Right atrium auricular region (tissue), 2 donors: ENCODE results near the gene EPM2A. TPM values are rescaled to one million over a fixed set of nuclear protein-coding genes. Genes with fewer than 3 reads are reported as not detected.

Experiments
- DNase-seq: peaks from one replicate; pipeline ENCODE4 v3.0.0-alpha.2; 2019; ENCODE audit warnings: low spot score
- H3K27ac ChIP-seq, 2 donors: fragments of 200-600 bp; sonication (generic); 1 replicate in 1 of 2; 2 replicates in 1 of 2; pipeline ENCODE4 v1.5.1; 2016 to 2019
- H3K27me3 ChIP-seq, 2 donors: fragments of 200-600 bp; sonication (generic); one replicate each; pipeline versions ENCODE4 v1.5.1 to v1.6.0; 2017 to 2019
- H3K36me3 ChIP-seq: fragments of 200-600 bp; sonication (generic); one replicate; pipeline ENCODE4 v1.5.1; 2016
- H3K4me1 ChIP-seq, 2 donors: fragments of 200-600 bp; sonication (generic); one replicate each; pipeline versions ENCODE4 v1.5.1 to v1.6.0; 2017 to 2019
- H3K4me3 ChIP-seq, 2 donors: fragments of 200-600 bp; sonication (generic); 1 replicate in 1 of 2; 2 replicates in 1 of 2; pipeline ENCODE4 v1.5.1; 2017 to 2019; ENCODE audit warnings: mild to moderate bottlenecking in 1 of 2, moderate library complexity in 1 of 2
- H3K9me3 ChIP-seq, 2 donors: fragments of 200-600 bp; sonication (generic); one replicate each; pipeline ENCODE4 v1.5.1; 2019
- CTCF ChIP-seq, 2 donors: fragments of 200-600 bp; sonication (generic); IDR thresholded peaks; one replicate each; pipeline ENCODE4 v1.5.1; 2019; ENCODE audit warnings: antibody characterized with exemption in 2 of 2
- total RNA-seq, 2 donors: library from RNA; depleted of rRNA; stranded (reverse); fragments of >200 nt; gene quantifications; one replicate each; pipeline ENCODE4 v1.1.0, GENCODE V29; 2016

The EPM2A gene
- total RNA-seq, 2 donors from 2014 or later: 24.2 to 24.7 TPM

GRCh38 chr6:145690969-145691368 lies 44.4 kb downstream of the EPM2A start:
- no peak for TF ChIP-seq CTCF (IDR thresholded peaks at IDR 0.05)
- peaks cover 0 to 6% of the 10 kb centered on the region in 2 donors for H3K9me3 ChIP-seq
- no peak overlapping the region for H3K4me3 ChIP-seq
- DNase-seq: no peak
- no peaks in the 10 kb centered on the region for H3K36me3 ChIP-seq
- H3K27me3 ChIP-seq: no peaks in the 10 kb centered on the region
- H3K4me1 ChIP-seq: no peaks in the 10 kb centered on the region
- H3K27ac ChIP-seq: no peak overlapping the region

- Histone ChIP-seq H3K27me3 (no peaks in the 10 kb centered on the region), H3K27ac (no peak overlapping the region), H3K9me3 (peaks cover 0 to 6% of the 10 kb centered on the region in 2 donors), H3K36me3 (peaks cover 4% of the 10 kb centered on the region), H3K4me1 (no peaks in the 10 kb centered on the region), H3K4me3 (no peak overlapping the region)
- no peak for DNase-seq
- no peak for TF ChIP-seq CTCF (IDR thresholded peaks at IDR 0.05)
These were observed 45.8 kb downstream of the EPM2A start for GRCh38 chr6:145689529-145689928.

- no peak for TF ChIP-seq CTCF (IDR thresholded peaks at IDR 0.05)
- Histone ChIP-seq H3K4me3 (no peak overlapping the region), H3K36me3 (peaks cover 4% of the 10 kb centered on the region), H3K27ac (no peak overlapping the region), H3K9me3 (peaks cover 0 to 6% of the 10 kb centered on the region in 2 donors), H3K27me3 (no peaks in the 10 kb centered on the region), H3K4me1 (no peaks in the 10 kb centered on the region)
- no peak for DNase-seq
These were observed 46.8 kb downstream of the EPM2A start for GRCh38 chr6:145688493-145688905.

GRCh38 chr6:145685932-145686331 lies 49.4 kb downstream of the EPM2A start:
- Histone ChIP-seq H3K36me3 (peaks cover 7% of the 10 kb centered on the region), H3K4me1 (no peaks in the 10 kb centered on the region), H3K27ac (no peak overlapping the region), H3K9me3 (no peaks in the 10 kb centered on the region), H3K27me3 (no peaks in the 10 kb centered on the region), H3K4me3 (no peak overlapping the region)
- TF ChIP-seq CTCF (IDR thresholded peaks at IDR 0.05): no peak
- no peak for DNase-seq

- DNase-seq: no peak
- TF ChIP-seq CTCF (IDR thresholded peaks at IDR 0.05): no peak
- Histone ChIP-seq H3K36me3 (peaks cover 7% of the 10 kb centered on the region), H3K4me3 (no peak overlapping the region), H3K27ac (no peak overlapping the region), H3K9me3 (peaks cover 0 to 7% of the 10 kb centered on the region in 2 donors), H3K27me3 (no peaks in the 10 kb centered on the region), H3K4me1 (no peaks in the 10 kb centered on the region)
These were observed 53.4 kb downstream of the EPM2A start for GRCh38 chr6:145681965-145682364.

- no peak for DNase-seq
- no peaks in the 10 kb centered on the region for H3K27me3 ChIP-seq
- H3K9me3 ChIP-seq: peaks cover 0 to 7% of the 10 kb centered on the region in 2 donors
- H3K4me1 ChIP-seq: peaks cover 0 to 7% of the 10 kb centered on the region in 2 donors
- no peak overlapping the region for H3K27ac ChIP-seq
- no peak overlapping the region for H3K4me3 ChIP-seq
- no peak for TF ChIP-seq CTCF (IDR thresholded peaks at IDR 0.05)
- H3K36me3 ChIP-seq: no peaks in the 10 kb centered on the region
These were observed 61.8 kb downstream of the EPM2A start for GRCh38 chr6:145673504-145673903.
